Stimulated activated CD4-positive, alpha-beta T cell treated with anti-CD3 and anti-CD28 coated beads, Interleukin-4, amount 100 ng/mL, for 48 hours (primary cell): ENCODE measurements around the gene BCL2A1.
A peak's percentile ranks its signal among the peaks of the same experiment; 100 is the strongest.
"Not testable (repeated sequence)": the region's sequence is repeated elsewhere in the genome, so short reads cannot be mapped to it uniquely, and the experiment has no call there.

Source experiments
- DNase-seq, 2 donors: peaks; one replicate each; pipeline ENCODE4 v3.0.0-alpha.2; 2020; ENCODE audit warnings: low read depth in 2 of 2

The BCL2A1 gene

GRCh38 chr15:79923515-79924169 is 47.4 kb downstream of the BCL2A1 start:
- peak; percentile 96 to 98 for DNase-seq

- DNase-seq = peak; percentile 56 to 69
Observed at GRCh38 chr15:79923079-79923514, 47.9 kb downstream of the BCL2A1 start.

DNA sequence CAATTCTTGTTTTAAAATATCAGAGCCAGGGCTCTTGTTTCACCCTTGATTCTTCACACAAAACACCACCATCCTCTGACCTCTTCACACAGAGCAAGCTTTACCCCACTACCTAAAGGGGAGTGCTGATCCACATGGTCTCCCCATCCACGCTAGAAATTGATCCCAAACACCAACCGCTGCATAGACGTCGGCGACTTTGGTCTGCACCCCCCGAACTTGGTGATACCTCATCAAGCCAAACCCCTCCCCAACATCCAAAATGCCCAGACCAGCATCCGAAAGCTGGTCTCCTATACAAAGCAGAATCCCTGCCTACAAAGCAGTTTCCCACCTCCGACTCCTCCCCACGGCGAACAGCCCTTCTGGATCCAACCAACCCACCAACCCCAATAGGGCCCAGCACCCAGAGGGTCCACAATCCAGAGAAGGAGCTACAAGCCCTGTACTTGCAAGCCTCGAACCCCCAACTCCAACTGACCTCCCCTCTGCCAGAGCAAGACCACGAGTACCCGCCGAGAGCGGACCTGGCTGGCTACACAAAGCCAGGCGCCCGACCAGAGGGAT is 48.4 kb downstream of the BCL2A1 start:
- DNase-seq = no peak

DNA sequence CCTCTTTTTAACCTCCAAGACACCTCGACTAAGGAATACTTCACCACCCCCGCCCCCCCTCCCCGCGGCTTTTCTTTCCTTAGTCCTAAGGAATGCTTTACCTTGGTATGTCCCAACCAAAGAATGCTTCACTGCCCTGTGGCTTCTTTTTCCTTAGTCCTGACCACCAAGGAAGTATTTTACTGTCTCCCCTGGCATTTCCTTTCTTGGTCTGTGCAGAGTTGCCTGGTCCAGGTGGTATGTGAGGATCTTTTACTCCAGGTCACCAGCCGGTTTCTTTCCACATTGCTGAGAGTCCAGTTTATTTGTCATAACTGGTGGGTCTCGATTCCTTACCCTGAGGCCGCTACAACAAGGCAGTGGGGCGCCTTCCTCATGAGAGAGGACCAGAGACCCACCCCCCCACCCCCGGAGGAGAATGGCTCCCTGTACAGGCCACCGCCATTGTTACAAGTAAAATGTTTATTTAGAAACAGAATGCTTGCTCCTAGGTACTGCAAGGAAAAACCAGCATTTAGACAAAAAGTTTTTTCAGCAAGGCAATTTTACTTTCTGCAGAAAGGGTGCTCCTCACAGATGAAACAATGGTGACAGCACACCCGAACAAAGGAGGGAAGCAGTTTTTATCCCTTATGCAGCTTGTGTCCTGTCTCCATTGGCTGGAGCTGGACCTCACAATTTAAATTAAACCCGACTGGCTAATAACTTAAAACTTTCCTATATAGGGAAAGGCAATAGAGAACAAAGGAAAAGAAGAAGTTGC is 51.1 kb downstream of the BCL2A1 start:
- DNase-seq = no peak

GRCh38 chr15:79919090-79919748 is 51.8 kb downstream of the BCL2A1 start:
- DNase-seq = no peak

- no peak for DNase-seq
Observed at GRCh38 chr15:79918278-79918677, 52.7 kb downstream of the BCL2A1 start.

GRCh38 chr15:79916502-79917132 is 54.4 kb downstream of the BCL2A1 start:
- no peak for DNase-seq

DNA sequence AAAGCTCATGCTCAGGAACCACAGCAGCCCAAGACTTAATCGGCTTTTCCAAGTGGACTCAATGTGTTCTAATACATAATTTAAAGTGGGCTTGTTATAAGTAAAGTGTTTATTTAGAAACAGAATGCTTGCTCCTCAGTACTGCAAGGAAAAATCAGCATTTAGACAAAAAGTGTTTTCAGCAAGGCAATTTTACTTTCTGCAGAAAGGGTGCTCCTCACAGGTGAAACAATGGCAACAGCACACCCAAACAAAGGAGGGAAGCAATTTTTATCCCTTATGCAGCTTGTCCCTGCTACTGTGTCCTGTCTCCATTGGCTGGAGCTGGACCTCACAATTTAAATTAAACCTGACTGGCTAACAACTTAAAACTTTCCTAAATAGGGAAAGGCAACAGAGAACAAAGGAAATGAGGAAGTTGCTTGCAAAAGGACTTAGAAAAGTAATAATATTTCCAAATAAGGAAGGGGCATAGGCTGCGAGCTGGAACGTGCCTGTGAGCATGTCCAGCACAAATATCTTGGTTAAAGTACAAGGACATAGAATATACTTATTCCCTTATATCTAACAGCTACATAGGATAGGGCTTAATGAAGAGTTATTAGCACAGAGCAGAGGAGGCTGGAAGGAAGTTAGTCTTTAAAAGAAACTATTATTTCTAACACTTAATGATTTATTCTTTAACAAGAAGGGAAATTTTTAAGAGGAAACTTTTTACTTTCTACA is 55.1 kb downstream of the BCL2A1 start:
- DNase-seq = not testable (repeated sequence)

- no peak for DNase-seq
Observed at GRCh38 chr15:79914728-79915127, 56.3 kb downstream of the BCL2A1 start.
